GM12873 (cell line): ENCODE data around the gene ENKUR.

Source experiments
- CTCF ChIP-seq: IDR thresholded peaks from 2 replicates; pipeline ENCODE4 v1.5.1; 2012; ENCODE audit warnings: low read depth, mild to moderate bottlenecking, moderate library complexity, low read length, control low read depth; ENCODE audit not compliant: insufficient read depth; ENCODE audit errors: missing control alignments

Gene ENKUR

DNA sequence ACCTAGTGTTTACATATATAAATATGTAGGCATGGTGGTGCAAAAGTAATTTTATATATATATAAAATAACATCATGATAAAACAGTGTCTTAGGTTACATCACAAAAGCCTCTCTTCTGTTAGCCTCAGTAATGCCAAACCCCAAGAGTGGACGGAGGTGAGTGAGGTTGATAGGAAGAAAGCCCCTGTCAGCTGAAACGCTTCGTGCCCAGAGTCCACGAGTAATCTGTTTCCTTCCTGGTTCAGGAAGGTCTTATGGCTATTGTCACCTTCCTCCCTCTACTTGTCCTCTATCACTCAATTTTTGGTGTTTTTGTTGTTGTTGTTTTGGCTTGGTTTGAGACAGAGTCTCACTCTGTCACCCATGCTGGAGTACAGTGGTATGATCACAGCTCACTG, 41.9 kb upstream of the ENKUR start:
- TF ChIP-seq CTCF = no peak

- TF ChIP-seq CTCF = no peak
Observed at GRCh38 chr10:25056726-25057125, 40.8 kb upstream of the ENKUR start.

GRCh38 chr10:25052012-25052411, 36.1 kb upstream of the ENKUR start:
- TF ChIP-seq CTCF = no peak

DNA sequence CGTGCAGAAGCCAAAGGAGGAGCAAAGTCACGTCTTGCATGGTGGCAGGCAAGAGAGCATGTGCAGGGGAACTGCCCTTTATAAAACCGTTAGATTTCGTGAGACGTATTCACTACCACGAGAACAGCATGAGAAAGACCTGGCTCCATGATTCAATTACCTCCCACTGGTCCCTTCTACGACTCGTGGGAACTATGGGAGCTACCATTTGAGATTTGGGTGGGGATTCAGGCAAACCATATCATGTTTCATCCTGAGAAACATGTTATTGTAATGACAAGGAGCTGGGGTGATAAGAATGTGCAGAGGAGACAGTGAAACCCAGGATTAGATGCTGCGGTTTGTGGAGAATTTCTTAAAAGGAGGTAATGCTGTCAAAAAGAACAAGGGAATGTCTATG, 34.4 kb upstream of the ENKUR start:
- TF ChIP-seq CTCF = no peak

- TF ChIP-seq CTCF = no peak
Observed at GRCh38 chr10:25049966-25050365, 34.0 kb upstream of the ENKUR start.

- TF ChIP-seq CTCF = no peak
Observed at GRCh38 chr10:25048450-25048849, 32.5 kb upstream of the ENKUR start.

DNA sequence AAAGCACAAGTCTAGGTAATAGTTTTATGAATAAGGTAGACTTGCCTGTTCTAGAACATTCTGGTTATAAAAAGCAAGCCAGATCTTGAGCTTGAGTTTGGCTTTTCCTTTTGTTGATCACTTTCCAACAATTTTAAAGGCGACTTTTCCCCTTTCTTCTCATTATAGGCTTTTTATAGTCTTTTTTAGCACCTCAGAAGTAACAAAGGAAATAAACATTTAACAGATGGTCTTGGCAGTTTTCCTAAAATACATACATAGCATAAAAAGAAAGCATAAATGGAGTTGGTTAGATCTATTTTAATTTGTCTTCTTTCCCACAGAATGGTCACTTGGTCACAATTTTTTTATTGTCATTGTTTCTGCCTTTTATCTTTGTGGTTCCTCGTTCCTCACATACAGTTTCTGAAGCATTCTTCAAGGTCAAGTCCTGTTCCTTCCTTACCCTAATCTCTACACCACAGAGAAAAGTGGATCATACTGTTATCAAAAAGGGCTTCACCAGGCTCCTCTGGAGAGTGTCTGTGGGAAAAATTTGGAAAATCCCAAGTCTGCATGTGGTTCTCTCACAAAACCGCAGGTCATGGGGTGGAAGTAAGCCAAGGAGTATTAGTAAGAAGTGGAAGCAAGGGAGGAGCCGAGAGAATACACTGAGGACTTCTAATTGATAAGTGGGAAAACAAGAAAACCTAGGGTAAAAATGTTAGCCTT, 31.8 kb upstream of the ENKUR start:
- no peak for TF ChIP-seq CTCF
